GM19324 (cell line): Measurements from ENCODE around the gene EVI5.

Source experiments
- ATAC-seq: cut with Tn5 transposase; IDR thresholded peaks from one replicate; pipeline ENCODE4 v1.9.1; 2021; ENCODE audit warnings: mild to moderate bottlenecking, moderate library complexity; ENCODE audit not compliant: unreplicated experiment, low FRiP score

The EVI5 gene

DNA sequence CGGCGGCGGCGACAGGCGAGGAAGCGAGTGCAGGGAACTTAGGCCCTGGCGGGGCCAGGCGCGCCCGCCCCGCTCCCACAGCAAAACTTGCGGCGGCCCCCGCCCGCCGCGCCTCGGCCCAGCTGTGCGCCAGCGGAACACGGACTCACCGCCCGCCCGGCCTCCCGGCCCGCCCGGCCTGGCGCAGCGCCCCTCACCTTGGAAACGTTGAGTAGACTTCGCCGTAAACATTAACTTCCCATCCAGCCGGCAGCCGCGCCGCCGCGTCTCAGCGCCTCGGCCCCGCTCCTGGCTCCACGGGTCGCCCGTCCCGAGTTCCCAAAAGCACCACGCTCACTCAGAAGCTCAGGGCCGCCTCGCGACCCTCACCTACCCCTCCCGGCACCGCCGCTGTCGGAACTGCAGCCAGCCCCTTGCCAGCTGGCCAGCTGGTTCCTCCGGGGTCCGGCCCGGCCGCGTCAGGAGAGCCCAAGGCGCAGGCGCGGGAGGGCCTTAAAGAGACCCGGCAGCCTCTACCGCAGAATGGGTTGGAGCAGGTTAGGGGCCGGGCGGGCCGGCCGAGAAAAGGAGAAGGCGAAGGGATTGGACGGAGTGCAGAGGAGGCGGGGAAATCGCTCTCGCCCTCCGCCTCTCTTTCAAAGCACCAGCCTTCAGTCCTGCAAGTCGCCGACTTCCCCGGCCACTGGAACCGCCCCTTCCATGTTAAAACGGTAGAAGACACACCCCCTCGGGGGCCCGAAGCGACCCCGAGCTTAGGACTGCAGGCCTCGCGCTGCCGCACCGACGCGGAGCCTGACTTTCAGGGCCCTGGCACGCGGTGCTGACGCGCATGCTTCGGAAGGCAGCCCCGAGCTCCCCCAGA, at the start of gene EVI5:
EVI5 (minus strand) TSS at position 470 of the 862 bp plus-strand sequence. CDS start 48,562 bp downstream, outside the sequence.
- peak; percentile 97 for ATAC-seq

DNA sequence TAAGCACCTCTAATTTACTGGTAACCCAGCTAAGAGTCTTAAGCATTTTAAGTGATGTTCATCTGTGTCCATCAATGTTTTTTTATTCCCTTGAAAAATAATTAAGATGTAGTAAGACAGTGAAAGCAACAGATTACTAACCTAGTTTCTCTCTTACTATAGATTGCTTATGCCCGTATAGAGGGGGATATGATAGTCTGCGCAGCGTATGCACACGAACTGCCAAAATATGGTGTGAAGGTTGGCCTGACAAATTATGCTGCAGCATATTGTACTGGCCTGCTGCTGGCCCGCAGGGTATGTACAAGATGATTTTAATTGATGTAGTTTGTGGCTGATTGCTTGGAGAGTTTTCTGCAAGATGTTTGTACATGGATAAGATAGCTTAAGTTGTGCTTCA, 49.7 kb upstream of the EVI5 start:
- ATAC-seq: no peak

DNA sequence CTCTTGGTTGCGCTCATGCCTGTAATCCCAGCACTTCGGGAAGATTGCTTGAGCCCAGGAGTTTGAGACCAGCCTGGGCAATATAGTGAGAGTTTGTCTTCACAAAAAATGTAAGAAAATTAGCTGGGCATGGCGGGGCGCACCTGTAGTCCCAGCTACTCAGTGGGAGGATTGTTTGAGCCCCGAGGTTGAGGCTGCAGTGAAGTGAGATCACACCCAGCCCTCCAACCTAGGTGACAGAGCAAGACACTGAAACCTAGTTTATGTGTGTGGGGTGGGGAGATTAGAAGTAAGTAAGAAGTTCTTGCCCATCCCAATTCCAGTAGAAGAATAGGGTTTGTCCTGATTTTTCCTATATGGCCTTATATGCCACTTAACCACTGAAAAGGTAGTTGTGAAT, 48.9 kb upstream of the EVI5 start:
- no peak for ATAC-seq

DNA sequence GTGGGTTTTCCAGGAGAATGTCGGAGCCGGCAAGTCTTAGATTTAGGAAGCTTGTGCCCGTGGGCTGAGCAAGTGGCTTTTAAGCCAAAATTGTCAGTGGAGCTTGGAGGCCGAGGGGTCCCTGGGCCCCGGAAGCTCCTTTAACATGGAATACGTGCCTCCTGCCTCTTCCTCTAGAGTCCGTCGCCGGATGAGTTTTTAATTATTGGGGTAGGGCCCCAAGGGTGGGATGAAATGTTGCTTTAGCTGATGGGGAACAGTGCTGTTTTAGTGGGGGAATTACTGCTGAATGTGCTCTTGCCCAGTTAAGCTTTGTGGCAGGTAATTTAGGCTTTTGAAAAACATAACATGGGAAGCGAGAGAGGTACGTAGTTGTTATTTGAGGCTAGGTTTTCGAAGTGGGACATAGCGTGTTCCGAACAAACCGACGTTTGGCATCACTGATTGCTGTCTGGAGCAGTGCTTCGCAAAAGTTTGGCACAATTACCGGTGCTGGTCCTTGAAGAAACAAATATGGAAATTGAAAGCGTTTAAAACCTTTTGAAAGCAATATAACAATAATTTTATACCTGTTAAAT, 47.7 kb upstream of the EVI5 start:
- no peak for ATAC-seq

DNA sequence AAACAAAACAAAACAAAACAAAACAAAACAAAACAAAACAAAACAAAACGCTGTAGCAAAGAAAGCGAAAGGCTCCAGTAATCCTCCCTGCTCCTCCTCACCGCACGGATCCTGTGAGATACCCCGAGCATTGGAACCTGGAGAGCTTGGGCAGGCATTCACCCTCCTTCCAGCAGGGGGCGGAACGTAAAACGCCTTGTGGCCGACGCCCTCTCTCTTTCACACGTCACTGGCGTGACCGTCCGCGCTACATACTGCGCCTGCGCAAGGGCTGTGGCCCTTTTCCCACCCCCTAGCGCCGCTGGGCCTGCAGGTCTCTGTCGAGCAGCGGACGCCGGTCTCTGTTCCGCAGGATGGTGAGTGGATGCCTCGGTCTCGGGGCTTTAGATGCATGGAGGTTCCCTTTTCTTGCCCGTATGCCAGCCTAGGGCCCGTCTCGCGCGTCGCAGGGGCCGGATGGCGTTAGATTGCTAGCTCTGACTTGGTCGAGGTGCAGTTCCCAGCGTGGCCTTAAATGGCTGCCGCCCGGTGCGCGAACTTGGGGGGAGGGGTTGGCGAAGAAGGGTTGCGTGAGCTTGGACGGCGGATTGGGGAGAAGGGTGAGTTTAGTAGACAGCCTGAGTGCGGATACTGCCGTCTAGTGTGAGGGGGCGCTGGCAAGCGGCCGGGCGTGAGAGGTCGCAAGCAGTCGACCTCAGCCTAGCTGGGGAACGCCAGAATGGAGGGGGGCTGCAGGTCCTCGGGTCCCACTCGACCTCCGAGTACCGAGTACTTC, 47.0 kb upstream of the EVI5 start, which contains the start of gene RPL5:
RPL5 (plus strand) TSS at position 279 of the 775 bp plus-strand sequence; CDS start at position 354, 75 bp downstream.
- peak; percentile 99 for ATAC-seq

DNA sequence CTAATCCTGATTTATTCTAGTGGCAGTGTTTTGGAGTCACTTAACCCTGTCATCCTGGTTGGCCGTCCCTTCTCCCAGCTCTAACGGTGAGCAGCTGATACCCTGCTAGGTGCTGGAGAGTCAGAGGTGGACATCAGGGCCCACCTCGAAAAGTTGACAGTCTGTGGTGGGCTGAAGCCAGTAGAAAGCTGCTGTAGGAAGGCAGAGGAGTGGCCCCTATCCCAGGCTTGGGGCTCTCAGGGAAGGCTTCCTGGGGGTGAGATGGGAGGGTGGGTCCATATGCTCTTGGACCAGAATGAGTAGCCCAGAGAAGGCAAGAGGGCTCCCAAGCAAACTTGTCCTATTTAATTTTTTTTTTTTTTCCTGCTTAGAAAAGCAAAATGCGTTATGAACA, 46.5 kb upstream of the EVI5 start:
- ATAC-seq: no peak

DNA sequence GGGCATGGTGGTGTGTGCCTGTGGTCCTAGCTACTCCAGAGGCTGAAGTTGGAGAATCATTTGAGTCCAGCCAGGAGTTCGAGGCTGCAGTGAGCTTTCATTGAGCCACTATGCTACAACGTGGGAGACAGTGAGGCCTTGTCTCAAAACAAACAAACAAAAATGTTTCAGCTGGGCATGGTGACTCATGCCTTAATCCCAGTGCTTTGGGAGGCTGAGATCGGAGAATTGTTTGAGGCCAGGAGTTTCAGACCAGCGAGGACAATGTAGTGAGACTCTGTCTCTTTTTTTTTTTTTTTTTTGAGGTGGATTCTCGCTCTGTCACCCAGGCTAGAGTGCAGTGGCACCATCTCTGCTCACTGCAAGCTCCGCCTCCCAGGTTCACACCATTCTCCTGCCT, 41.9 kb upstream of the EVI5 start:
- no peak for ATAC-seq

DNA sequence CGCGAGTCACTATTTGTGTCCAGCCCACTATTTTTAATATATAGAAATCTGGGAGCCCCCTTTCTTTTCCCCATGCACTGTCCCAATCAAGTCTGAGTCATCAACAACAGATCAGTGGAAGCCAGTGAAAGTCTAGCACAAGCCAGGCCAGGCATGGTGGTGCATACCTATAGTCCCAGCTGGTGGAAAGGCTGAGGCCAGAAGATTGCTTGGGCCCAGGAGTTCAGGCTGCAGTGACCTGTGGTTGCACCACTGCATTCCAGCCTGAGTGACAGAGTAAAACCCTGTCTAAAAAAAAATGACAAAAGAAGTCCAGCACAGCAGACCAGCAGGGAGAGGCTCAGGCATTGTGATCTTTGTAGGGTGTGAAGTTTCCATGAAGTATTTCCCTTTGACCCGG, 38.0 kb upstream of the EVI5 start:
- no peak for ATAC-seq

DNA sequence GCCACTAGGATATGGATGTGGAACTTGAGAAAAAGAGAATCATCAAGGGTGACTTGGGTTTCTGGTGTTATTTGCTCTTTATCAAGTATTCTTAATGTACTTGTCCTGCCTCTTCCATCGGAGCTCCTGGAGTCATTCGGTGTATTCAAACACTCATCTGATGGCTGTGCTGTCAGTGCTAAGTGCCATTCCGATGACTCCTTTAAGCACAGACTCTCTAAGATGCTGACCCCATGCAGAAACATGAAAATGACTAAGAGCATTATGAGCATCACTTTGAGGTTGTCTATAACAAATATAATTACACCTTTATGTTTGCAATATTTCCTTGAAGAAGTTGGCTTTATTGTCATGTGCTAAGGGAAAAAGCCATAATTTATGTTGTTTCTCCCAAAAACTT, 35.6 kb upstream of the EVI5 start:
- ATAC-seq: no peak

DNA sequence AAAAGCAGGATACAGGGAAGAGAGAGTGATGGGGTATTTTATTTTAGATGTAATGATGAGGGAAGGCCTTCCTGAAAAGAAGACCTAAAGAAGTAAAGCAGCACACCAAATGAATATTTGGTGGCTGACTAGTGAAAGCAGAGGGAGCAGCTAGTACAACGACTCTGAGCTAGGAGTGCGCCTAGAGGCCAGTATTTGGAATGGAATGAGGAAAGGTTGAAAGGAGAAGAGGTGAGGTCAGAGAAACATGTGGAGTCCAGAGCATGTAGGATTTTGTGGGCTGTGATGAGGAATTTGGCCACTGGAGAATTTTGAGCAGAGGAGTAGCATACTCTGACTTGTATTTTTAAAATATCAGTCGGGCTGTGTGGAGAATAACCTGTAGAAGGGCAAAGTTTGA, 35.1 kb upstream of the EVI5 start:
- no peak for ATAC-seq

DNA sequence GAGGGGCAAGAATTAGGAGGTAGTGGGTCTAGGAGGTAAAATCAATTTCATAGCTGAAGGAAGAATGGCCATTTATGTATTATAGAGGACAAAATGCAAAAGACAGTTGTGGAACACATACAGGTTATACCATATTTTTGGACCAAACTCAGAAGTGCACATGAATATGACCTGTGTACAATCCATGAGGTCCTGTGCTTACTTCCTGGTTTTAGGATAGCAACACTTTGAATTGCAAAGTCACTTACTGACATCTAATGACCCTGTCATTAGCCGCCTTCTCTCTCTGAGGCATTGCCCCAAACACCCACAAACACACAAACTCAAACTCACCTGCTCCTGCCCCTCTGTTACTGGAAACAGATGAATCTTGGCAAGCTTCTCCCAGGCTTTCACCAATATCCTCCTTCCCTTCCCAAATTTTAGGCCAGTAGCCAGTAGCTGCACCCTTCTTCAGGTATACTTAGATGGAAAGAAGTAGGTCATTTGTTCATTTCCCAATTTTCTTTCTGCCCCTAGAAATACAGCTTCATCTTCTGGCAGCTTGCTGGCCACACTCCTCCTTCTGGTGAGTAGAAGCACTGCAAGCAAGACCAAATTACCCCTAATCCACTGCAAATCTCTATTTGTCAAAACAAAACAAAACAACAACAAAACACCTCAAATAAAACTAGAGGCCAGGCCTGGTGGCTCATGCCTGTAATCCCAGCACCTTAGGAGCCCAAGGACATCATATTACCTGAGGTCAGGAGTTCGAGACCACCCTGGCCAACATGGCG, 33.3 kb upstream of the EVI5 start:
- ATAC-seq: no peak

DNA sequence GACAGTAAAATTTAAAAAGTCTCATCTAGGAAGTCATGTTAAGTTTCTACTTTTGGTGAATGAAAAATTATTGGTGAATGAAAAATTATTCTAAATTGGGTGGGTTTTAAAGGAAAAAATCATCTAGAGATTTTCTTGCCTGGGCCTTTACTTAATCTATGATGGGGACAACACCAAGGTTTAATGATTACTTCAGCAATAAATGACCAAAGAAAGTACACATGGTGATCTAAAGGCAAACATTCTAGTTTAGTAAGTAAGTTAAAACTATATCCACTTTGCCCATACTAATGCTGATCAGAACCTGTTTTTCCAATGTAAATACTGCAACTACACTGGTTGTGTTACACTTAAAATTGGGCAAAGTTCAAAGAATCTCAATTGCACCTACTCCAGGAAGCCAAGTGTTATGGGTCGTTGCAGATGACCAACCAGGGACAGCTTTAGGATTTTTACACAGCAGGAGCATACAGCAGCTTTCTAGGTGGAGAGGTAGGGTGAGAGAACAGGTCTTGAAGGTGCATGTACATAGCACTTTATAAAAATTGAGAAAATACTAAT, 32.3 kb upstream of the EVI5 start:
- ATAC-seq: no peak

DNA sequence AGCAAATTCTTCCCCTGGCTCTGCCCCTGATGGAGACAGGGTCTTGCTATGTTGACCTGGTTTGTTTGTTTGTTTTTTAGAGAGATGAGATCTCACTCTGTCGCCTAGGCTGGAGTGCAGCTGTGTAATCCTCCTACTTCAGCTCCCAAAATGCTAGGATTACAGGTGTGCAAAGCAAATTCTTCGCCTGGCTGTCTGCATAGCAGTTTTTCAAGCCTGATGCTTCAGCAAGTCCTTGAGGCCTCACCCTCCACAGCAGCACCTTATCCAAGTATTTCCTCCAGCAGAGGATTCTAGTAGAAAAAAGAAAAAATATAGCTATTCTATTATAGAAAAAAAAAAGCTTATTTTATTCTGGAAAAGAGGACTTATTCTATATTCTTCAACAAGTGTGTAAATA, 31.8 kb upstream of the EVI5 start:
- no peak for ATAC-seq

DNA sequence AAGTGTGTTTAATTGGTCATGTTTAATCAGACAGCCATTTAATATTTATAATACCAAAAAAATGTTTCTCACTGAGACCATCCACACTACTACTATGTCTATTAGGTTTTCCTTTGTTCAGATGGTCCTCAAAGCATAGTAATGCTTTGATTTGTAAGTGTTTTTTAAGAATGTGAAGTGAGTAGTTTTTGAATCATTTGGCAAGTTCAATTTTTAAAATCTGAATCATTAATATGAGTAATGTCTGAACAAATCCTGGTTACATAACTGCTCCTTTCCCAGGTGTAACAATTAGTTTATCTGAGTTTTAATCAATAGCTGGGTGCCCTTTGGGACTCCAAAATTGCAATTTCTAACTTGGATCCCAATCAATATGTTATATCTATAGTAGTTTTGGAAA, 23.5 kb upstream of the EVI5 start:
- ATAC-seq: no peak

DNA sequence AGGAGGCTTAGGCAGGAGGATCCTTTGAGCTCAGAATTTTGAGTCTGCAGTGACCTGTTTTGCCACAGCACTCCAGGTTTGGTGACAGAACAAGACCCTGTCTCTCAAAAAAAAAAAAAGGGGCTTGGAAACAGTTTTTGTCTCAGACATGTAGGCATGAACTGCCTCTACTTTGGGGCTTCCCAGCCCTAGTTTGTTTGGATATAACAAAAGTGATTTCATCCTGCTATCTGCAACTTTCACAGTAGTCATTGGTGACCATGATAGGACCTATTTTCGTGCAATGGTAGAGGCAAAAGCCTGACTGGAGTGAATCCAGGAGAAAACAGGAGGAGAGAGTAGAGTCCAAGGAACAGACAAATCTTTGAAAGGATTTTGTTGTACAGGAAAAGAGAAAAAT, 20.3 kb upstream of the EVI5 start:
- ATAC-seq: no peak

DNA sequence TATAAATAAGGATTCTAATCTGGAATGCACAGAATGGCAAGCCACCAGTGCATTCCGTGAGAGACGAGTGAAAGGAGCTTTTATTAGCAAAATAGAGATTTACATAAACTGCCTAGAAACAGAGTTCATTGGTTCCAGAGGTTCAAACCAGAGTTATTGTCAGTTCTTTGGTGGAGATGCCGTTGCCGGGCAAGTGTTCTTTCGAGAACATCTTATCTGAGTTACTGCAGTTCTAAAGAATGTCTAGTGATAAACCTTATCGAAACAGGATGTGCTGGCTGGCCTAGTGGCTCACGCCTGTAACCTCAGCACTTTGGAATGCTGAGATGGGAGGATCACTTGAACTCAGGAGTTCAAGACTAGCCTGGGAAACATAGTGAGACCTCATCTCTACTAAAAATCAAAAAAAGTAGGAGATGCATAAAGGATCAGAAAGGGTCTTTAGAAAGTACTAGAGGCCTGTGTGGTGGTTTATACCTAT, 19.9 kb upstream of the EVI5 start:
- ATAC-seq: no peak

DNA sequence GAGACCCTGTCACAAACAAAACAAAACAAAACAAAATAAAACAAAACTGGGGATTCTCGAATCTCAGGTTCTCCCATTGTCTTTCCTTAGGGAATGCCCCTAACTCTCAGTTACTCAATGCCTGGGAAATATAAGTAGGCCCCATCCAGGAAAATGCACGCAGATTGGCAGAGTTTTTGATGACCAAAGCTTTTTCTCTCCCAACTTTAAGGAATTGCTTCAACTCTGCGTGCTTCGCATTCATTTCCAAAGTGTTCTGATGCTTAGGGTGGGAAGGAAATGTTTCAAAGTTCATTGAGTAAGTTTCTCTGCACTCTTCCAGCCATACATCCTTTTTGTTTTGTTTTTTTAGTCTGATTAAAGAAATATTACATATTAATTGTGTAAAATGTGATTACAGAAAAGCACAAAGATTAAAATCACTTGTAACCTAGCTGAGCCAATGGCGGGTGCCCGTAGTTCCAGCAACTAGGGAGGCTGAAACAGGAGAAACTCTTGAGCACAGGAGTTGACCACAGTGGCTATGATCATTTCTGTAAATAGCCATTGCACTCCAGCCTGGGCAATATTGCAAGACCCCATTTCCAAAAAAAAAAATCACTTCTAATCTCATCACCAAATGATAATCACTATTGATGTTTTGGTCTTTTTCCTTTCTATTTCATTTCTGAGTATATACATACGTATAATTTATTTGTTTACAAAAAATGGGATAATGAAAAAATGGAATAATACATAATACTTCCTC, 18.4 kb upstream of the EVI5 start:
- no peak for ATAC-seq

DNA sequence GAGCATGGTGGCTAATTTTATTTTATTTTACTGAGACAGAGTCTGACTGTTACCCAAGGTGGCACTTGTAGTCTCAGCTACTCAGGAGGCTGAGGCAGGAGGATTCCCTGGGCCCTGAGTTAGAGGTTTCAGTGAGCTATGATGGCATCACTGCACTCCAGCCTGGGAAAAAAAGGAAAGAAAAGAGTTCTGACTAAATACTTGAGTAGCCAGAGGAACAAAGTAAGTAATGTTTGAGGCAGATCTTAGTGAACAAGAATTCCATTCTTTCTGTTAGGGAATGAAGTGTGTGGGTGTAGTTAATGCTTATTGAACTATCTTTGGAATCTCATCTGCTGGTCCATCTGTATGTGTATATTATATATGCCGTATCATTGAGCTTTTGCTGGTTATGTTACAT, 13.1 kb upstream of the EVI5 start:
- no peak for ATAC-seq

DNA sequence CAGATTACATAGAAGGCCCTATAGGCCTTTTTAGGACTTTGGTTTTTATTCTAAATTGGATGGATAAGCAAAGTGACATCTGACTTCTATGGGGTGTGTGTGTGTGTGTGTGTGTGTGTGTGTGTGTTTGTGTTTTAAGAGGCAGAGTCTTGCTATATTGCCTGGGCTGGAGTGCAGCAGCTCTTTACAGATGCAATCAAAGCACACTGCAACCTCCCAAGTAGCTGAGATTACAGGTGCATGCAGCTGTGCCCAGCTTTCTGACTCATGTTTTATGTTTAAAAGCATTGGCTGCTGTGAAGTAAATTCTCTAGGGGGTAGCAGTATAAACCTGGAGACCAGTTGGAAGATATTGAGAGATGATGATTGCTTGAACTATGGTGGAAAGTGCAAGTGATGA, 12.4 kb upstream of the EVI5 start:
- no peak for ATAC-seq
